ENCODE results near the gene SUSD1.

DNA sequence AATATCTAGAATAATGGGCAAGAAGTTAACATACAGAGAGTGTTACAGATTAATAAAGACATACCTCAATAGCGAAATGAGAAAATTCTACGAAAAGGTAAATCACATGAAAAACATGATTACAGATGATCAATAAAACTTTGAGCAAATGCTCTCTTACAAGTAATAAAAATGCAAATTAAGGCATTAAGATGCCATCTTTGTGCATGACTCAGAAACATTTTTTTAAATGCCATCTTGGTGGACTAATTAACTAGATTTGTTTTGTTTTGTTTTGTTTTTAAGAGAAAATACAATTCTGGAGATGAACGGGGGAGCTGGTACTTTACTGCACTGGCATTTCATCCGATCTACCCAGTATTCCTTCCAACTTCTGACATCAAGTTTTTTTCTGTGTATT, 130.2 kb downstream of the SUSD1 start:
- TF ChIP-seq, protein P1, sequence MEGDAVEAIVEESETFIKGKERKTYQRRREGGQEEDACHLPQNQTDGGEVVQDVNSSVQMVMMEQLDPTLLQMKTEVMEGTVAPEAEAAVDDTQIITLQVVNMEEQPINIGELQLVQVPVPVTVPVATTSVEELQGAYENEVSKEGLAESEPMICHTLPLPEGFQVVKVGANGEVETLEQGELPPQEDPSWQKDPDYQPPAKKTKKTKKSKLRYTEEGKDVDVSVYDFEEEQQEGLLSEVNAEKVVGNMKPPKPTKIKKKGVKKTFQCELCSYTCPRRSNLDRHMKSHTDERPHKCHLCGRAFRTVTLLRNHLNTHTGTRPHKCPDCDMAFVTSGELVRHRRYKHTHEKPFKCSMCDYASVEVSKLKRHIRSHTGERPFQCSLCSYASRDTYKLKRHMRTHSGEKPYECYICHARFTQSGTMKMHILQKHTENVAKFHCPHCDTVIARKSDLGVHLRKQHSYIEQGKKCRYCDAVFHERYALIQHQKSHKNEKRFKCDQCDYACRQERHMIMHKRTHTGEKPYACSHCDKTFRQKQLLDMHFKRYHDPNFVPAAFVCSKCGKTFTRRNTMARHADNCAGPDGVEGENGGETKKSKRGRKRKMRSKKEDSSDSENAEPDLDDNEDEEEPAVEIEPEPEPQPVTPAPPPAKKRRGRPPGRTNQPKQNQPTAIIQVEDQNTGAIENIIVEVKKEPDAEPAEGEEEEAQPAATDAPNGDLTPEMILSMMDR (IDR thresholded peaks at IDR 0.05) = no peak
- TF ChIP-seq POLR2A (IDR thresholded peaks at IDR 0.05) (no peak), POLR2AphosphoS5 (IDR thresholded peaks at IDR 0.05) (no peak), EP300 (IDR thresholded peaks at IDR 0.05) (no peak)
